ENCODE results near the gene MAL. TPM values are rescaled to one million over a fixed set of nuclear protein-coding genes. Genes with fewer than 3 reads are reported as not detected.

The MAL gene
- total and polyA plus RNA-seq, 2 of the 13 experiments (the other 11 are each of a cell fraction or from before 2014, with no cell fraction given), result not detected

GRCh38 chr2:95075440-95076132 is 50.1 kb downstream of the MAL start:
- POLR2A ChIA-PET, result no interaction called here
- peaks cover 37% of the 10 kb centered on the region for H3K4me1 ChIP-seq (ENCODE audit: insufficient read depth, low read length)

More at GRCh38 chr2:95075440-95076132, 50.1 kb downstream of the MAL start:
- Histone ChIP-seq H3K9ac (ENCODE audit: insufficient read depth, low read depth, low read length) (no peak overlapping the region), H2AFZ (ENCODE audit: low read length) (no peak overlapping the region), H3K4me2 (ENCODE audit: low read depth, low read length) (peak overlapping the region; percentile 84), H3K27ac (ENCODE audit: extremely low read length, insufficient read depth, low read length) (no peak overlapping the region), H3K36me3 (replicated peaks in 1 of 2; ENCODE audit: control insufficient read depth in 1 of 2, insufficient read depth in 2 of 2, low read length in 2 of 2) (no peaks in the 10 kb centered on the region), H3K27me3 (ENCODE audit: control insufficient read depth in 1 of 2, insufficient read depth in 2 of 2, low read length in 2 of 2) (peaks cover 5 to 57% of the 10 kb centered on the region in 2 experiments; a peak in 4 of 5 replicates), H3K4me3 (replicated peaks in 1 of 3; ENCODE audit: insufficient read depth in 1 of 3, low read depth in 2 of 3, low read length in 3 of 3) (0 out of 6 replicates have a peak overlapping the region, but pooled peaks of 1 of the 3 experiments have one; percentile 54), H4K20me1 (ENCODE audit: insufficient read depth, low read length) (no peaks in the 10 kb centered on the region), H3K9me3 (ENCODE audit: low read length) (no peaks in the 10 kb centered on the region), H3K79me2 (ENCODE audit: insufficient read depth, low read length) (no peaks in the 10 kb centered on the region)
- ATAC-seq (no peak), FAIRE-seq (no peak), DNase-seq (ENCODE audit: low spot score) (no peak)
- no peak for TF ChIP-seq TFAP4 (IDR thresholded peaks at IDR 0.05; ENCODE audit: borderline replicate concordance, low read depth)
- no peak; the same call in 1 of the 2 replicates for TF ChIP-seq EZH2 (conservative IDR thresholded peaks at IDR 0.05; ENCODE audit: low read depth, low read length)
- TF ChIP-seq PHF21A (CRISPR knock-in tag; IDR thresholded peaks at IDR 0.05), result no peak
- TF ChIP-seq ARID5B (CRISPR knock-in tag; IDR thresholded peaks at IDR 0.05), result no peak
- TF ChIP-seq TIGD3 (CRISPR knock-in tag; IDR thresholded peaks at IDR 0.05; ENCODE audit: borderline replicate concordance), result no peak
- TF ChIP-seq ZNF20 (CRISPR knock-in tag; IDR thresholded peaks at IDR 0.05), result no peak
- 39% methylated on average over 7 of the region's 8 CpGs for WGBS (ENCODE audit: low lambda C conversion rate)
- in situ Hi-C loops (cut with HindIII; ENCODE audit: extremely low pct_ligation_motif_present, low pct_unique_long_range_greater_than_20kb), result loop anchor here (10.0 kb wide), 1 partner anchor 51 kb away; the partner anchor contains the start of gene MAL
- BruUV-seq (replicated peaks), result no TSS peak
- intact Hi-C loops (cut with micrococcal nuclease; ENCODE audit: unreplicated experiment), result no loop called here
- CTCF ChIA-PET (ENCODE audit: low intra/inter-chr PET ratio, low total read pairs), result interaction anchor here (2.2 kb wide), 1 partner anchor 53 kb away, joined by 11 read pairs; no protein-coding TSS in a partner anchor

All from HepG2 (cell line).